Neuronal stem cell (in vitro differentiated cells): Measurements from ENCODE around the gene NLRC3.

Experiments
- DNase-seq: peaks from one replicate; pipeline ENCODE4 v3.0.0-alpha.2; 2013; ENCODE audit warnings: low spot score
- H2AFZ ChIP-seq: one replicate; pipeline ENCODE4 v1.6.1; 2013; ENCODE audit warnings: mild to moderate bottlenecking, low read length, inconsistent platforms
- H2AK5ac ChIP-seq: 2 replicates; pipeline ENCODE4 v1.6.1; 2013; ENCODE audit warnings: low read depth, mild to moderate bottlenecking, inconsistent platforms, low read length, moderate library complexity, mixed read lengths
- H2BK120ac ChIP-seq: 2 replicates; pipeline ENCODE4 v1.6.1; 2013; ENCODE audit warnings: low read depth, mild to moderate bottlenecking, inconsistent platforms, low read length, moderate library complexity, mixed read lengths
- H2BK12ac ChIP-seq: one replicate; pipeline ENCODE4 v1.6.1; 2013; ENCODE audit warnings: low read length, inconsistent platforms
- H2BK15ac ChIP-seq: 2 replicates; pipeline ENCODE4 v1.6.1; 2013; ENCODE audit warnings: mild to moderate bottlenecking, low read length, inconsistent platforms, mixed read lengths
- H2BK5ac ChIP-seq: one replicate; pipeline ENCODE4 v1.6.1; 2013; ENCODE audit warnings: inconsistent platforms, mild to moderate bottlenecking, low read length, moderate library complexity
- H3K14ac ChIP-seq: one replicate; pipeline ENCODE4 v1.6.1; 2013; ENCODE audit warnings: low read length, inconsistent platforms
- H3K18ac ChIP-seq: 2 replicates; pipeline ENCODE4 v1.6.1; 2013; ENCODE audit warnings: low read length, inconsistent platforms
- H3K23ac ChIP-seq: 2 replicates; pipeline ENCODE4 v1.6.1; 2013; ENCODE audit warnings: low read depth, mild to moderate bottlenecking, mixed read lengths, low read length, inconsistent platforms; ENCODE audit not compliant: poor library complexity
- H3K27ac ChIP-seq: replicated peaks from 3 replicates; pipeline ENCODE4 v1.5.1; 2013; ENCODE audit warnings: low read length, inconsistent platforms
- H3K27me3 ChIP-seq, 3 experiments: 2 replicates each; pipeline ENCODE4 v1.6.1; 2013; ENCODE audit warnings: low read length in 3 of 3, mild to moderate bottlenecking in 2 of 3, inconsistent platforms in 1 of 3, low read depth in 1 of 3, mixed read lengths in 1 of 3, moderate library complexity in 1 of 3; ENCODE audit not compliant: control insufficient read depth in 3 of 3, insufficient read depth in 3 of 3
- H3K36me3 ChIP-seq, 2 donors: replicated peaks in 1 of 2; 2 replicates each; pipeline ENCODE4 v1.6.1; 2013; ENCODE audit warnings: low read length in 2 of 2; ENCODE audit not compliant: control insufficient read depth in 2 of 2, insufficient read depth in 2 of 2
- H3K4ac ChIP-seq: 2 replicates; pipeline ENCODE4 v1.6.1; 2013; ENCODE audit warnings: inconsistent platforms, mild to moderate bottlenecking, low read length, moderate library complexity
- H3K4me1 ChIP-seq, 2 donors: 1 replicate in 1 of 2; 2 replicates in 1 of 2; pipeline ENCODE4 v1.6.1; 2013; ENCODE audit warnings: low read length in 2 of 2, low read depth in 1 of 2; ENCODE audit not compliant: control insufficient read depth in 2 of 2, insufficient read depth in 1 of 2
- H3K4me2 ChIP-seq: one replicate; pipeline ENCODE4 v1.6.1; 2013; ENCODE audit warnings: mild to moderate bottlenecking, low read length, inconsistent platforms; ENCODE audit not compliant: insufficient read depth, poor library complexity, severe bottlenecking
- H3K4me3 ChIP-seq, 2 donors: 2 replicates each; pipeline ENCODE4 v1.5.1; 2013; ENCODE audit warnings: low read length in 2 of 2, mild to moderate bottlenecking in 2 of 2, inconsistent platforms in 1 of 2, moderate library complexity in 1 of 2
- H3K79me1 ChIP-seq: one replicate; pipeline ENCODE4 v1.6.1; 2013; ENCODE audit warnings: low read depth, mild to moderate bottlenecking, inconsistent platforms, low read length, moderate library complexity
- H3K9ac ChIP-seq: one replicate; pipeline ENCODE4 v1.6.1; 2013; ENCODE audit warnings: mild to moderate bottlenecking, low read depth, low read length, inconsistent platforms; ENCODE audit not compliant: poor library complexity
- H3K9me3 ChIP-seq, 2 donors: replicated peaks in 1 of 2; 2 replicates each; pipeline versions ENCODE3 to v1.6.1; 2013; ENCODE audit warnings: low read length in 2 of 2, mild to moderate bottlenecking in 2 of 2, inconsistent platforms in 1 of 2, low read depth in 1 of 2, mixed read lengths in 1 of 2, moderate library complexity in 1 of 2; ENCODE audit not compliant: control insufficient read depth in 2 of 2, insufficient read depth in 1 of 2
- H4K8ac ChIP-seq: one replicate; pipeline ENCODE4 v1.6.1; 2013; ENCODE audit warnings: low read depth, mild to moderate bottlenecking, inconsistent platforms, low read length, moderate library complexity
- H4K91ac ChIP-seq: one replicate; pipeline ENCODE4 v1.6.1; 2013; ENCODE audit warnings: low read length, low read depth, mild to moderate bottlenecking, inconsistent platforms; ENCODE audit not compliant: poor library complexity
- WGBS, 2 donors: extraction: QIAGEN DNeasy Blood & Tissue Kit; methylation state at CpG; one replicate each; pipeline ENCODE4 v1.1.7; 2013; ENCODE audit warnings: missing lambda C conversion rate in 2 of 2, mixed read lengths in 1 of 2; ENCODE audit not compliant: insufficient read length in 2 of 2, insufficient replicate concordance in 1 of 2; ENCODE audit errors: extremely low coverage in 2 of 2; 5-methylcytosine and 5-hydroxymethylcytosine counted together

The NLRC3 gene

DNA sequence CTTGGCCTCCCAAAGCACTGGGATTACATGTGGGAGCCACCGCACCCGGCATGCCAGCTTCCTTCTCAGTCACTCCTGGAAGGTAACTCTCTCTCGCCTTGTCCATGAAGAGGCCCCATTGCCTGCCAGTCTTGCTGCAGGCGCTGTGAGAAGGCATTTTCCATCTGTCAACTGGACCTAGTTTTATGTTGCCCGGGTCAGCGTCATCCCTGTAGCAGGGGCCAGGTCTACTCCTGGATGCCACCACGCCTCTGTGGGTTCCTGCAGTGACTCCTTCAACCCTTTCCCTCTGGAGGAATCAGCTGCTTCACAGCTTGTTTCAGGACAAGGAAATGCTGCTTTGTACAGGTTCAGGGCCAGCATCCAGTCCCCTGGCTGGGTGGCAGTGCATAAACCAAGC lies 2.6 kb upstream of the NLRC3 start:
- no CpG with 5 or more reads among the region's 7 CpGs for whole genome bisulfite sequencing, 2 donors
- H3K18ac ChIP-seq: peak overlapping the region; percentile 68
- peaks cover 20 to 38% of the 10 kb centered on the region in 2 donors for H3K36me3 ChIP-seq
- H2AK5ac ChIP-seq: peak overlapping the region; percentile 8
- peaks cover 6% of the 10 kb centered on the region for H3K79me1 ChIP-seq
- peak overlapping the region; percentile 42 for H3K27ac ChIP-seq
- H4K91ac ChIP-seq: no peak overlapping the region
- H2BK15ac ChIP-seq: no peak overlapping the region
- H2BK5ac ChIP-seq: no peak overlapping the region
- H3K9ac ChIP-seq: no peak overlapping the region
- no peak for DNase-seq
- H2AFZ ChIP-seq: no peak overlapping the region
- H2BK12ac ChIP-seq: peak overlapping the region; percentile 24
- peaks cover 0 to under 1% (median 0%) of the 10 kb centered on the region in 3 experiments for H3K27me3 ChIP-seq
- H3K23ac ChIP-seq: peak overlapping the region; percentile 6
- no peaks in the 10 kb centered on the region for H3K9me3 ChIP-seq
- H3K4ac ChIP-seq: no peak overlapping the region
- no peak overlapping the region for H3K14ac ChIP-seq
- H3K4me3 ChIP-seq: no peak overlapping the region
- H3K4me1 ChIP-seq: peaks cover 8 to 12% of the 10 kb centered on the region in 2 donors
- H2BK120ac ChIP-seq: no peak overlapping the region
- peak overlapping the region; percentile 52 for H4K8ac ChIP-seq
- no peak overlapping the region for H3K4me2 ChIP-seq

DNA sequence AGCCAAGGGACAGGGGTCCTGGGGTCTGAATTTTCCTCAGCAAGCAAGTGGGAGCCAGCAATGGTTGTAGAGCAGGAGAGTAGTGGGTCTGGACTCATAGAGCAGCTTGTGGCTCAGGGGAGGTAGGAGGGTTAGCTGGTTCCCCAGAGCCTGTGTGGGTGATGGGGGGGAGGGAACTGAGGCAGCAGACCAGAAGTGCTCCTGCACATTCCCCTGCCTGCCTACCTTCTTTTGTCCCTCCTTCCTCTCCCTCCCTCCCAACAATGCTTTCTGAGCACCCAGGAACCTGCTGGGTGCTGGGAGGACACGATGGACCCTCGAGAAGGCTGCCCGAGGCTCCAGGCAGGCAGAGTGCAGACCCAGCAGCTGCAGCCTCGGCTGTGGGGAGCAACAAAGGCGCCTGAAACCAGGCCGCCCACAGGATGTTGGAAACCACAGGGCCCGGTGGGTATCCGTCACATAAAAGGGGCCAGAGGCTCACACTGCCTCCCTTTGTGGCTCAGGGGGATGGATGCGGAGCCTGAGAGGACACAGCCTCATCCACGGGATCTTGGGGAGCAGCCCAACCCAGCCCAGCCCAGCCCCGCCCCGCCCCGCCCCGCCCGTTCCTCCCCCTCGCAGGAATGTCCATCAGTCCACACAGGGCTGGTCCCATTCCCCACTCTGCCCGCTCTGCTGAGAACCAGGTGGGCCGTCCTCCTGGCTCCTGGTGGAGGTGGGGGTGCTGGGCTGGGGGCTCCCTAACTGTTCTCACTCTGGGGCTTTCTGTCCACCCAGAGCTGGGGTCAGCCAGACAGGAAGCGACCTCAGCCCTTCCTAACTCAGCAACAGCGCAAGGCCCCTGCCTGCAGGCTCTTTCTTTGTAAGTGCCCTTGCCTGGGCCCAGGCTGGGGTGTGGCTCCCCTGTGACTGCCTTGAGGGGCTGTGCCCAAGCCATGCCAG lies 1.7 kb upstream of the NLRC3 start:
- Histone ChIP-seq H3K23ac (peak overlapping the region; percentile 6), H2BK12ac (peak overlapping the region; percentile 4)

DNA sequence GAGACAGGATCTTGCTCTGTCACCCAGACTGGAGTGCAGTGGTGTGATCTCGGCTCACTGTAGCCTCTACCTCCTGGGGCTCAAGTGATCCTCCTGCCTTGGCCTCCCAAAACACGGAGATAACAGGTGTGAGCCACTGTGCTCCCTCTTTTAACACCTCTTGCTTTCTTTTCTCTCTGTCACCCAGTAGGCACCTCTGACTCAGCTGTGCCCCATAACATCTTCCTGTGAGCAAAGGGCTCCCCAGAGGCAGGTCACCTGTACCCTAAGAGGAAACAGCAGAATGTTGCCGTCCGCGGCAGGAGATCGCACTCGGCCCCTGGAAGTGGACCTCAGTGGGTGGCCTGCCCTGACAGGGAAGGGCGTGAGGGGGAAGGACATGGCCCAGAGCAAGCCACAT lies 918 bp upstream of the NLRC3 start:
- Histone ChIP-seq H3K9ac (peak overlapping the region; percentile 79), H3K4me3 (no peak overlapping the region), H2BK15ac (peak overlapping the region; percentile 78), H2AFZ (no peak overlapping the region), H2BK5ac (peak overlapping the region; percentile 62), H3K14ac (peak overlapping the region; percentile 2), H2BK120ac (peak overlapping the region; percentile 82), H3K4ac (peak overlapping the region; percentile 90), H3K27ac (no peak overlapping the region), H4K8ac (no peak overlapping the region), H2AK5ac (peak overlapping the region; percentile 68), H3K36me3 (peaks cover 13 to 23% of the 10 kb centered on the region in 2 donors), H4K91ac (no peak overlapping the region), H3K4me2 (no peak overlapping the region), H3K9me3 (peaks cover 0 to 2% of the 10 kb centered on the region in 2 donors), H3K79me1 (peaks cover 8% of the 10 kb centered on the region), H3K23ac (no peak overlapping the region), H3K27me3 (no peaks in the 10 kb centered on the region), H2BK12ac (no peak overlapping the region), H3K4me1 (peaks cover 8 to 12% of the 10 kb centered on the region in 2 donors), H3K18ac (peak overlapping the region; percentile 98)
- no peak for DNase-seq
- WGBS, 2 donors: no CpG with 5 or more reads among the region's 8 CpGs

More for the DNA sequence above, 1.7 kb upstream of the NLRC3 start:
- H4K8ac ChIP-seq: peak overlapping the region; percentile 100
- DNase-seq: peak; percentile 27
- H3K9me3 ChIP-seq: no peaks in the 10 kb centered on the region
- H3K14ac ChIP-seq: peak overlapping the region; percentile 2
- peak overlapping the region; percentile 98 for H3K18ac ChIP-seq
- H3K27me3 ChIP-seq: no peaks in the 10 kb centered on the region
- H3K4ac ChIP-seq: peak overlapping the region; percentile 90
- peak overlapping the region; percentile 79 for H3K9ac ChIP-seq
- H3K4me3 ChIP-seq: no peak overlapping the region
- WGBS, 2 donors: no CpG with 5 or more reads among the region's 20 CpGs
- no peak overlapping the region for H3K4me2 ChIP-seq
- H2BK120ac ChIP-seq: peak overlapping the region; percentile 82
- peak overlapping the region; percentile 83 for H2AFZ ChIP-seq
- H3K27ac ChIP-seq: peak overlapping the region; percentile 41
- H2AK5ac ChIP-seq: peak overlapping the region; percentile 68
- H2BK5ac ChIP-seq: peak overlapping the region; percentile 62
- H3K79me1 ChIP-seq: peaks cover 6% of the 10 kb centered on the region
- peak overlapping the region; percentile 78 for H2BK15ac ChIP-seq
- peaks cover 8 to 12% of the 10 kb centered on the region in 2 donors for H3K4me1 ChIP-seq
- H4K91ac ChIP-seq: no peak overlapping the region
- peaks cover 18 to 30% of the 10 kb centered on the region in 2 donors for H3K36me3 ChIP-seq

DNA sequence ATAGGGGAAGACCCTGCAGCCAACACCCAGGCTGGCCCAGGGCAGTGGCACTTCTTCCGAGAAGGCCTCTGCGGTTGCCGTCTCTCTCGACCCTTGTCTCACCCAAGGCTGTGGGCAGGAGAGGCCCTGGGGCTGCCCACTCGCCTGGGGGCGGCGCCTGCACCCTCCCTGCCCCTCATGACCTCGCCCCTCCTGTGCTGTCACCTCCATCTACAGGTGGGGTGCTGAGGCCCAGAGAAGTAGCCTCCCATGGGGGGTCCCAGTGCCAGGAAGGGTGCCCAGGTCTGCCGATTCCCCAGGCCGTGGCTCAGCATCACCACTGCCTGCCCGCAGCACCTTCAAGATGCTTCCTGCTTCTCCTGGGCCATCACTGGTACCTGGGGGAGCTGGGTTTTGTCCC lies 992 bp downstream of the NLRC3 start:
- Histone ChIP-seq H4K91ac (no peak overlapping the region), H3K4me2 (no peak overlapping the region), H2BK5ac (no peak overlapping the region), H3K4me1 (peaks cover 8 to 12% of the 10 kb centered on the region in 2 donors), H2AFZ (no peak overlapping the region), H3K4ac (no peak overlapping the region), H3K36me3 (peaks cover 2 to 7% of the 10 kb centered on the region in 2 donors), H2BK15ac (no peak overlapping the region), H3K27me3 (no peaks in the 10 kb centered on the region), H3K18ac (peak overlapping the region; percentile 71), H3K4me3 (no peak overlapping the region), H3K9ac (no peak overlapping the region), H3K14ac (no peak overlapping the region), H3K79me1 (peaks cover 5% of the 10 kb centered on the region), H3K23ac (no peak overlapping the region), H2BK120ac (no peak overlapping the region), H2BK12ac (no peak overlapping the region), H4K8ac (no peak overlapping the region), H3K9me3 (peaks cover 0 to 2% of the 10 kb centered on the region in 2 donors), H3K27ac (no peak overlapping the region), H2AK5ac (peak overlapping the region; percentile 93)
- WGBS, 2 donors: no CpG with 5 or more reads among the region's 11 CpGs
- DNase-seq: no peak
